Activated CD8-positive, alpha-beta memory T cell treated with anti-CD3 and anti-CD28 coated beads, Interleukin-2, amount 50 U/mL, for 1 hour (primary cell): ENCODE measurements around the gene CUBN.
"Not testable (repeated sequence)": the region's sequence is repeated elsewhere in the genome, so short reads cannot be mapped to it uniquely, and the experiment has no call there.

Source experiments
- DNase-seq: peaks from one replicate; pipeline ENCODE4 v3.0.0-alpha.2; 2020; ENCODE audit errors: extremely low read depth

CUBN gene

GRCh38 chr10:17141504-17142229 lies 12.1 kb upstream of the CUBN start:
- no peak for DNase-seq

DNA sequence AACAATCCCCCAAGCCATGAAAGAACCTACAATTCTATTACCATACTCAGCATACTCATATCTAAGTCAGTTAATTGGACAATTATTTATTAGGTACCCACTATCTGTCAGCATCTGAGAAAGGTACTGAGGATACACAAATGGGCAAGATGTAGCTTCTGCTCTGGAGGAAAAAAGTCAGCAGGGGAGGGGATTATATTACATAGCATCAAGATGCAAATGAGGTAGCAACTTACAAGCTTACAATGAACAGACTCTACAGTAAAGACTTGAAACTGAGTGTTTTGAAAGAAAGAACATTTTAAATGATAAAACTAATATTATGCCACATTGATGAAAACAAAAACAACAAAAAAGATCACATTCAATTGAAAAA lies 10.8 kb upstream of the CUBN start:
- no peak for DNase-seq

GRCh38 chr10:17138460-17139042 lies 8.9 kb upstream of the CUBN start:
- DNase-seq, result no peak

- DNase-seq, result no peak
Measured at GRCh38 chr10:17134737-17135260, 5.2 kb upstream of the CUBN start.

- DNase-seq, result no peak
Measured at GRCh38 chr10:17134282-17134681, 4.7 kb upstream of the CUBN start.

DNA sequence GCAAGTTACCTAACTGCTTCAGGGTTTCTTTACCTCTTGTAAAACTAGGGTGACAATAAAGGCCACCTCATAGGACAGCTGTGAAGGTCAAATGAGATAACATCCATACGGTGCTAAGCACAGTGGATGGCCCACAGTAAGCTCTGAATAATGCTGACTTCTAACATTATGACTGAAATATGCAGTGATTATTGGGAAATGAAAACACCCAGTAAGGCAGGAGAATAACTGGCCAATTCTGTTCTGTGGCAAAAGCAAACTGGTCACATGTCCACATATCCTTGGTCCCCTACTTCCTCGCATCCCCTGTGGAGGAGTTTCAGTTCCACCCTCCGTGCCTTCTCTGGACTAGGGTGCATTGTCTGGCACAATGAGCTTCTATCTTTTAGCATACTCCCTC lies 1.4 kb downstream of the CUBN start:
- no peak for DNase-seq

GRCh38 chr10:17126327-17126726 lies 3.3 kb downstream of the CUBN start:
- no peak for DNase-seq

- DNase-seq, result no peak
Measured at GRCh38 chr10:17125206-17125893, 4.3 kb downstream of the CUBN start.

- no peak for DNase-seq
Measured at GRCh38 chr10:17123961-17124360, 5.7 kb downstream of the CUBN start.

DNA sequence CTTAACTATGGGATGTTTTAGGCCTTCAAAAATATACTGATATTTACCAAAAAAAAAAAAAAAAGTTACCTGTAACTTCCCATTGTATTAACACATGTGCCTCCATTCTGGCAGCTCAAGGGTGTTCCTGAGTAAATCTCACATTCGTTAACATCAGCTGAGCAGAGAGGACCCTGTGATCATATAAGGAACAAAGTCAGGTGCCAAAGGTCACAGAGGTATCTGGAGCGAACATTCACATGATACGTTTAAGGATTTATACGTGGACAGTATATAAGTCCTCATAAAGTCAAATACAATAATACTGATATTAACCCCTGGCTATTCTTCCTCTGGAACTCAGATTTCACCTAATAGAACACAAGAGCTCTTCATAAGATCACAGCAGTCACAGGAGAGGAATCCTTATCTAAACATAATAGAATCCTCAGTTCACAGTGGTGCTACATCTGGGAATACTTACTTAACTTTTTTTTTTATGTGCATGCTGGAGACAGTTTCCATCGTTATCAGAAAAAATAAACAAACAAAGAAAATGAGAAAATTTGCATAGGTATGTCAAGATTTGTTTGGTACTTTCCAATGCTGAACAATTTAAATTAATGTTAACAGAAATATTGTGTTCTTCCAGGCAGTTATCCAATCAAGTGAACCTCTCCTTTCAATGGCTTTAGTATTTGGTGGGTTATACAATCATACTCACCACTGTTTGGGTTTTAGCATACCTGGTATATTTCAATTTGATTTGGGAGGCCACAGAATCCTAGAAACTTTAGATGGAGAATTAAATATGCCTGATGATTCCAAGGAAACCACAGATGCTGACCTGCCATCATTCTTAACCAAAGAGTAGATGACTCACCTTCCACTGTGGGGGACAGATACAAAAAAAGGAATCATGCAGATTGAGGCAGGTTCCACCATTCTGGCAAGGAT lies 6.6 kb downstream of the CUBN start:
- no peak for DNase-seq

GRCh38 chr10:17122052-17122451 lies 7.6 kb downstream of the CUBN start:
- no peak for DNase-seq

DNA sequence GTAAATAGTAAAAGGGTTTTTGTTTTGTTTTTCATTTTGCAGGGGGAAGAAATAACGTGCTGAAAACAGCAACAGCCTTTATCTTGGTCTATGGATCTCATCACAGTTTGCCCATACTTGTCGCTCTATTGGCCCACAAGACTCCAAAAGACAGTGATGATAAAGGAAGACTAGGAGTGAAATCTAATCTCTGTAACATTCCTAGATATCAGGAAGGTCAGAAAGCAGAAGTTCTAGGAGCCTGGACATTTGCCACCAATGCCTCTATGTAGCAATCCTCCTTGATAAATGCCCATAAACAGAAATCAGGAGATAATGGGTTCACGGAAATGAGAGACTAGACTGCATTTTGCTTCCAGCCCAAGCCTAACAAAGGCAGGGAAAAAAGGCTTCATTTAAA lies 8.9 kb downstream of the CUBN start:
- DNase-seq, result no peak

GRCh38 chr10:17119845-17120244 lies 9.8 kb downstream of the CUBN start:
- DNase-seq, result no peak

DNA sequence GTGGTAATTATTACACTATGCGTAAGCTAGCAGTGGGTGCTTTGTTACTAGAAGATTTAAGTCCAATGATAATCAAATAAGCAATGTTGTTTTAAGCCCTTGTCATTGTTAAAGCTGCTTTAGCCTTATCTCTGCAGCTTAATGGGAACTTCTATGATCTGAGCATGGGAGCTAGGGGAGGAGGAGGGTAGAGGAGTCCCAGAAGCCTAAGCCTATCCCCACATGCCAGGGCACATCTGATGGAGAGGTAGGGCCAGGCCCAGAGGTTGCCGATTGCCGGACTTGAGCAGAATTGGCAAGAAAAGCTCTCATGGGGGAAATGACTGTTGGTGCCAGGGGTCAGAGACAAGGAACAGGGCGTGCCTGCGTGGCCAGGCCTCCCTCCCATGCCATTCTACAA lies 13.4 kb downstream of the CUBN start:
- no peak for DNase-seq

GRCh38 chr10:17115683-17116082 lies 13.9 kb downstream of the CUBN start:
- no peak for DNase-seq

DNA sequence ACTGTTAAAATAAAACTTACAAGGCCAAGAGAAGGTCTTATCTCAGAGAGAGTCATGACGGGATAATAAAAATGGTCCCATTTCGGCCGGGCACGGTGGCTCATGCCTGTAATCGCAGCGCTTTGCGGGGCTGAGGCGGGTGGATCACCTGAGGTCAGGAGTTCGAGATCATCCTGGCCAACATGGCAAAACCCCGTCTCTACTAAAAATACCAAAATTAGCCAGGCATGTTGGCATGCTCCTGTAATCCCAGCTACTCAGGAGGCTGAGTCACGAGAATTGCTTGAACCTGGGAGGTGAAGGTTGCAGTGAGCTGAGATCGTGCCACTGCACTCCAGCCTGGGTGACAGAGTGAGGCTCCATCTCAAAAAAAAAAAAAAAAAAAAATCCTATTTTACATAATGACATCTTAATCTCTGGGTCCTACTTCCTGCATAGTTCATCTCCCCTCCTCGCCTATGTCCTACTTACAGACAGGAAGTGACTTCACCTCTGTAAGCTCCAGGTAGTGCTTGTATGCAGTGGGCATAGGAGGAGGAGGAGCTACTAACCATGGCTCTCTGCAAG lies 14.7 kb downstream of the CUBN start:
- not testable (repeated sequence) for DNase-seq

- DNase-seq, result no peak
Measured at GRCh38 chr10:17113889-17114540, 15.6 kb downstream of the CUBN start.

DNA sequence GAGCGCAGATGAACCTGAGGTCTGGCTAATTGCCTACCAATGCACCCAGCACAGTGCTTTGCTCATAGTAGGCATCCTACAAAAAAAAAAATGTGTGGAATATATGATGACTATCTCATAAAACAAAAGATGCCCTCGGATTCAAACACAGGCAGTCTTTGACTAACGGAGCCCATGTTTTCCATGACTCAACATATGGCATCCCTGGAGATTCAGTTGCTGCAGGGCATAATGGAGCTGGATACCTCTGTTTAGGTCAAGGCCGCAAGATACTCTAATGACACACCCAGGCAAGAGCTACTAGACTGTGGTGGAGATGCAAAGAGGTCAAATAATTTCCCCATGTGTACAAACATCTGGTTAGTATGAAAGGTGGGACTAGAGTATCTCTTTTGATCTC lies 16.3 kb downstream of the CUBN start:
- DNase-seq, result no peak

GRCh38 chr10:17112566-17112965 lies 17.0 kb downstream of the CUBN start:
- no peak for DNase-seq

GRCh38 chr10:17109475-17110207 lies 20.0 kb downstream of the CUBN start:
- no peak for DNase-seq
